ENCODE data around the gene HAUS7. TPM values are rescaled to one million over a fixed set of nuclear protein-coding genes. Genes with fewer than 3 reads are reported as not detected.

The HAUS7 gene
- total RNA-seq, 1 experiment from 2014 or later = 46.5 TPM

DNA sequence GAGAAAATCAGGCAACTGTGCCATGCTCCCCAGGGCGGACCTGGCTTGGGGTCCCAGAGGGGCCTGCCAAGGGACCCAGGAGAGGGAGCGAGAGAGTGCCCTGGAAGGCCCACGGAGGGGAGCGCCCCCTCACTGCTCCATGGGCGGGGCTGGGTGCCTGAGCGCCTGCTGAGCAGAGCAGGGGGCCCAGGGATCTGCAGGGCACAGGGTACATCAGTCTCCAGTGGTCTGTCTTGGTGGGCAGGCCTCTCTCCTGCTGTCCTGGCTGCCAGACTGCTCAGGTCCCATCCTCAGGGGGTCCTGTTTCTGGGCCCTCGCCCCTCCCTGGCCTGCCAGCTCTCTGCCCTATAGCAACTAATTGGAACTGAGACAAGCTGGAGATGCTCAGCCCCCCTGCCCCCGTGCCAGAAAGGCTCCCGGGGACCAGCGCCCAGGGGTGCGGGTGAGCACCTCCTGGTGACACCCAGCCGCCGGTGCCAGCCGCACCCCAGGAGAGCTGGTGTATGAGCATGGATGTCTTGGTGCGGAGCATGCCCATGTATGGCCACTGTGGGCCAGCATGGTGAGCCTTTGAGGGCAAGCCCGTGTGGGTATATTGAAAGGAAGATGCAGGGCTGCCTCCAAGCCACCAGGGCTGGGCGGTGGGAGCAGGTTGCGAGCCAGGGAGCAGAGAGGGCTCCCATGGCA lies 25.7 kb upstream of the HAUS7 start:
- no peak overlapping the region for H3K27ac Mint-ChIP-seq
- CTCF ChIA-PET = interaction anchor here (1.0 to 2.0 kb wide), 5 partner anchors 11 to 39 kb away, joined by 3 to 10 read pairs (median 5); no protein-coding TSS in a partner anchor
- H3K27me3 Mint-ChIP-seq (ENCODE audit: low read depth) = no peaks in the 10 kb centered on the region
- TF ChIP-seq, protein P1, sequence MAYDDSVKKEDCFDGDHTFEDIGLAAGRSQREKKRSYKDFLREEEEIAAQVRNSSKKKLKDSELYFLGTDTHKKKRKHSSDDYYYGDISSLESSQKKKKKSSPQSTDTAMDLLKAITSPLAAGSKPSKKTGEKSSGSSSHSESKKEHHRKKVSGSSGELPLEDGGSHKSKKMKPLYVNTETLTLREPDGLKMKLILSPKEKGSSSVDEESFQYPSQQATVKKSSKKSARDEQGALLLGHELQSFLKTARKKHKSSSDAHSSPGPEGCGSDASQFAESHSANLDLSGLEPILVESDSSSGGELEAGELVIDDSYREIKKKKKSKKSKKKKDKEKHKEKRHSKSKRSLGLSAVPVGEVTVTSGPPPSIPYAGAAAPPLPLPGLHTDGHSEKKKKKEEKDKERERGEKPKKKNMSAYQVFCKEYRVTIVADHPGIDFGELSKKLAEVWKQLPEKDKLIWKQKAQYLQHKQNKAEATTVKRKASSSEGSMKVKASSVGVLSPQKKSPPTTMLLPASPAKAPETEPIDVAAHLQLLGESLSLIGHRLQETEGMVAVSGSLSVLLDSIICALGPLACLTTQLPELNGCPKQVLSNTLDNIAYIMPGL (CRISPR knock-in tag; IDR thresholded peaks at IDR 0.05) = no peak
- no peaks in the 10 kb centered on the region for H3K36me3 Mint-ChIP-seq
- H3K9me3 Mint-ChIP-seq = peaks cover 6% of the 10 kb centered on the region; the same call in 1 of the 2 replicates
- POLR2A ChIA-PET = no interaction called here
- no peak for DNase-seq (ENCODE audit: low spot score)
- H3K4me3 Mint-ChIP-seq = no peak overlapping the region
- peaks cover 8% of the 10 kb centered on the region; the same call in 1 of the 2 replicates for H3K4me1 Mint-ChIP-seq
- ATAC-seq = no peak

DNA sequence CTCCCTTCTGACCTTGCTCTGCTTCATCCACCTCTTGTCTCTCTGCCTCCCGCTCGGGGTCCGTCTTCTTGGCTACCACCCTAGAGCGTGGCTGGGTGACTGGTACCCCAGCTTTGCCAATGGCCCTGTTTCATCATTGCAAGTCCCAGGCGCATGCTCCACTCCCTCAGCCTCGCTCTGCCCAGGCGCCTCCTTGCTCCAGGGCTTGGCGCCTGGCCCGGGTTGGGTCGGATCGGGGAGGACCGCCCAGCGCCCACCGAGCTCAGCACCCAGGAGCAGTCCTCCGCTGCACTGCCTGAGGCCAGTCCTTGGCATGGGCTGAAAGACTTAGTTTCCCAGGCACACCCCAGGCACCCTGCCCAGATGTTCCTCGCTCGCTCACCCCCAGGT lies 25.0 kb upstream of the HAUS7 start:
- no peak overlapping the region for H3K27ac Mint-ChIP-seq
- peak overlapping the region; percentile 47 for H3K4me3 Mint-ChIP-seq
- TF ChIP-seq, protein P2, sequence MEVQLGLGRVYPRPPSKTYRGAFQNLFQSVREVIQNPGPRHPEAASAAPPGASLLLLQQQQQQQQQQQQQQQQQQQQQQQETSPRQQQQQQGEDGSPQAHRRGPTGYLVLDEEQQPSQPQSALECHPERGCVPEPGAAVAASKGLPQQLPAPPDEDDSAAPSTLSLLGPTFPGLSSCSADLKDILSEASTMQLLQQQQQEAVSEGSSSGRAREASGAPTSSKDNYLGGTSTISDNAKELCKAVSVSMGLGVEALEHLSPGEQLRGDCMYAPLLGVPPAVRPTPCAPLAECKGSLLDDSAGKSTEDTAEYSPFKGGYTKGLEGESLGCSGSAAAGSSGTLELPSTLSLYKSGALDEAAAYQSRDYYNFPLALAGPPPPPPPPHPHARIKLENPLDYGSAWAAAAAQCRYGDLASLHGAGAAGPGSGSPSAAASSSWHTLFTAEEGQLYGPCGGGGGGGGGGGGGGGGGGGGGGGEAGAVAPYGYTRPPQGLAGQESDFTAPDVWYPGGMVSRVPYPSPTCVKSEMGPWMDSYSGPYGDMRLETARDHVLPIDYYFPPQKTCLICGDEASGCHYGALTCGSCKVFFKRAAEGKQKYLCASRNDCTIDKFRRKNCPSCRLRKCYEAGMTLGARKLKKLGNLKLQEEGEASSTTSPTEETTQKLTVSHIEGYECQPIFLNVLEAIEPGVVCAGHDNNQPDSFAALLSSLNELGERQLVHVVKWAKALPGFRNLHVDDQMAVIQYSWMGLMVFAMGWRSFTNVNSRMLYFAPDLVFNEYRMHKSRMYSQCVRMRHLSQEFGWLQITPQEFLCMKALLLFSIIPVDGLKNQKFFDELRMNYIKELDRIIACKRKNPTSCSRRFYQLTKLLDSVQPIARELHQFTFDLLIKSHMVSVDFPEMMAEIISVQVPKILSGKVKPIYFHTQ (CRISPR knock-in tag; IDR thresholded peaks at IDR 0.05) = no peak
- TF ChIP-seq ZBTB21 (CRISPR knock-in tag; IDR thresholded peaks at IDR 0.05; ENCODE audit: borderline replicate concordance) = no peak
- TF ChIP-seq MLX (CRISPR knock-in tag; IDR thresholded peaks at IDR 0.05) = no peak
- no peak for TF ChIP-seq ZNF396 (CRISPR knock-in tag; IDR thresholded peaks at IDR 0.05; ENCODE audit: borderline replicate concordance)
- TF ChIP-seq TCF7 (CRISPR knock-in tag; IDR thresholded peaks at IDR 0.05; ENCODE audit: low read depth) = no peak
- TF ChIP-seq MYBL2 (CRISPR knock-in tag; IDR thresholded peaks at IDR 0.05) = no peak
- TF ChIP-seq, protein P3, sequence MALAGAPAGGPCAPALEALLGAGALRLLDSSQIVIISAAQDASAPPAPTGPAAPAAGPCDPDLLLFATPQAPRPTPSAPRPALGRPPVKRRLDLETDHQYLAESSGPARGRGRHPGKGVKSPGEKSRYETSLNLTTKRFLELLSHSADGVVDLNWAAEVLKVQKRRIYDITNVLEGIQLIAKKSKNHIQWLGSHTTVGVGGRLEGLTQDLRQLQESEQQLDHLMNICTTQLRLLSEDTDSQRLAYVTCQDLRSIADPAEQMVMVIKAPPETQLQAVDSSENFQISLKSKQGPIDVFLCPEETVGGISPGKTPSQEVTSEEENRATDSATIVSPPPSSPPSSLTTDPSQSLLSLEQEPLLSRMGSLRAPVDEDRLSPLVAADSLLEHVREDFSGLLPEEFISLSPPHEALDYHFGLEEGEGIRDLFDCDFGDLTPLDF (CRISPR knock-in tag; IDR thresholded peaks at IDR 0.05) = no peak
- TF ChIP-seq NR2C2 (CRISPR knock-in tag; IDR thresholded peaks at IDR 0.05) = no peak
- TF ChIP-seq, protein P4, sequence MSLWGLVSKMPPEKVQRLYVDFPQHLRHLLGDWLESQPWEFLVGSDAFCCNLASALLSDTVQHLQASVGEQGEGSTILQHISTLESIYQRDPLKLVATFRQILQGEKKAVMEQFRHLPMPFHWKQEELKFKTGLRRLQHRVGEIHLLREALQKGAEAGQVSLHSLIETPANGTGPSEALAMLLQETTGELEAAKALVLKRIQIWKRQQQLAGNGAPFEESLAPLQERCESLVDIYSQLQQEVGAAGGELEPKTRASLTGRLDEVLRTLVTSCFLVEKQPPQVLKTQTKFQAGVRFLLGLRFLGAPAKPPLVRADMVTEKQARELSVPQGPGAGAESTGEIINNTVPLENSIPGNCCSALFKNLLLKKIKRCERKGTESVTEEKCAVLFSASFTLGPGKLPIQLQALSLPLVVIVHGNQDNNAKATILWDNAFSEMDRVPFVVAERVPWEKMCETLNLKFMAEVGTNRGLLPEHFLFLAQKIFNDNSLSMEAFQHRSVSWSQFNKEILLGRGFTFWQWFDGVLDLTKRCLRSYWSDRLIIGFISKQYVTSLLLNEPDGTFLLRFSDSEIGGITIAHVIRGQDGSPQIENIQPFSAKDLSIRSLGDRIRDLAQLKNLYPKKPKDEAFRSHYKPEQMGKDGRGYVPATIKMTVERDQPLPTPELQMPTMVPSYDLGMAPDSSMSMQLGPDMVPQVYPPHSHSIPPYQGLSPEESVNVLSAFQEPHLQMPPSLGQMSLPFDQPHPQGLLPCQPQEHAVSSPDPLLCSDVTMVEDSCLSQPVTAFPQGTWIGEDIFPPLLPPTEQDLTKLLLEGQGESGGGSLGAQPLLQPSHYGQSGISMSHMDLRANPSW (CRISPR knock-in tag; conservative IDR thresholded peaks at IDR 0.05; ENCODE audit: low read depth) = no peak
- no peak for TF ChIP-seq ZNF423 (CRISPR knock-in tag; IDR thresholded peaks at IDR 0.05)
- no peak for TF ChIP-seq ZNF671 (CRISPR knock-in tag; IDR thresholded peaks at IDR 0.05)
- TF ChIP-seq, protein P5, sequence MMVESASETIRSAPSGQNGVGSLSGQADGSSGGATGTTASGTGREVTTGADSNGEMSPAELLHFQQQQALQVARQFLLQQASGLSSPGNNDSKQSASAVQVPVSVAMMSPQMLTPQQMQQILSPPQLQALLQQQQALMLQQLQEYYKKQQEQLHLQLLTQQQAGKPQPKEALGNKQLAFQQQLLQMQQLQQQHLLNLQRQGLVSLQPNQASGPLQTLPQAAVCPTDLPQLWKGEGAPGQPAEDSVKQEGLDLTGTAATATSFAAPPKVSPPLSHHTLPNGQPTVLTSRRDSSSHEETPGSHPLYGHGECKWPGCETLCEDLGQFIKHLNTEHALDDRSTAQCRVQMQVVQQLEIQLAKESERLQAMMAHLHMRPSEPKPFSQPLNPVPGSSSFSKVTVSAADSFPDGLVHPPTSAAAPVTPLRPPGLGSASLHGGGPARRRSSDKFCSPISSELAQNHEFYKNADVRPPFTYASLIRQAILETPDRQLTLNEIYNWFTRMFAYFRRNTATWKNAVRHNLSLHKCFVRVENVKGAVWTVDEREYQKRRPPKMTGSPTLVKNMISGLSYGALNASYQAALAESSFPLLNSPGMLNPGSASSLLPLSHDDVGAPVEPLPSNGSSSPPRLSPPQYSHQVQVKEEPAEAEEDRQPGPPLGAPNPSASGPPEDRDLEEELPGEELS (CRISPR knock-in tag; IDR thresholded peaks at IDR 0.05) = no peak
- no peak for TF ChIP-seq JAZF1 (CRISPR knock-in tag; IDR thresholded peaks at IDR 0.05)
- TF ChIP-seq GTF2I (CRISPR knock-in tag; conservative IDR thresholded peaks at IDR 0.05) = no peak
- no peak for TF ChIP-seq FOXJ3 (CRISPR knock-in tag; IDR thresholded peaks at IDR 0.05; ENCODE audit: borderline replicate concordance)
- no peak for TF ChIP-seq ZNF232 (CRISPR knock-in tag; IDR thresholded peaks at IDR 0.05)
- ATAC-seq = no peak
- no peak for DNase-seq (ENCODE audit: low spot score)
- POLR2A ChIA-PET = no interaction called here
- no peaks in the 10 kb centered on the region for H3K36me3 Mint-ChIP-seq
- H3K4me1 Mint-ChIP-seq = peaks cover 8% of the 10 kb centered on the region; the same call in 1 of the 2 replicates
- no peaks in the 10 kb centered on the region for H3K9me3 Mint-ChIP-seq
- no peaks in the 10 kb centered on the region for H3K27me3 Mint-ChIP-seq (ENCODE audit: low read depth)
- CTCF ChIA-PET = interaction anchor here (1.1 to 2.1 kb wide), 6 partner anchors 16 to 38 kb away, joined by 4 to 13 read pairs (median 4); partner anchors contain the start of gene HAUS7

Data from WTC11 (cell line).